Kidney capillary endothelial cell (primary cell): ENCODE data around the gene PAK2.
A peak's percentile ranks its signal among the peaks of the same experiment; 100 is the strongest.
"Not testable (repeated sequence)": the region's sequence is repeated elsewhere in the genome, so short reads cannot be mapped to it uniquely, and the experiment has no call there.

Source experiments
- DNase-seq: peaks from one replicate; pipeline ENCODE4 v3.0.0-alpha.2; 2018; ENCODE audit warnings: low spot score

The PAK2 gene

GRCh38 chr3:196739671-196740480 lies at the start of gene PAK2:
Gene PAK2, plus strand, starts transcription at chr3:196739857. Its CDS starts 42,790 bp downstream, at chr3:196782647.
- peak; percentile 77 for DNase-seq

- no peak for DNase-seq
Measured at GRCh38 chr3:196689941-196690660, 49.6 kb upstream of the PAK2 start.

DNA sequence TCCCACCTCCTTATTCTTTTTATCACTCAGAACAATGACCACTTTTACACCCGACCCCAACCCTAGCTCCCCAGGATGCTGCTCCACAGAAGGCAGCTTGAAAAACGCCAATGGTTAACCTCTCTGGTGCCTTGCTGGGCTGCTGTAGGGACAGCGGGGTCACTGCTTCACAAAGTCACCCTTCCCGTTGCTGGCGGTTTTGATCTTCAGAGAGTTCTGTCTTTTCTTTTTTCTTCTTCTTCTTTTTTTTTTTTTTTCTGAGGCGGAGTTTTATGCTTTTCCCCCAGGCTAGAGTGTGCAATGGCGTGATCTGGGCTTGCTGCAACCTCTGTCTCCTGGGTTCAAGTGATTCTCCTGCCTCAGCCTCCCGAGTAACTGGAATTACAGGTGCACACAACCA lies 48.3 kb upstream of the PAK2 start:
- no peak for DNase-seq

- DNase-seq: no peak
Measured at GRCh38 chr3:196694202-196694638, 45.4 kb upstream of the PAK2 start.

- DNase-seq: no peak
Measured at GRCh38 chr3:196694941-196695848, 44.5 kb upstream of the PAK2 start.

GRCh38 chr3:196695849-196696226 lies 43.8 kb upstream of the PAK2 start:
- DNase-seq: no peak

GRCh38 chr3:196697270-196697669 lies 42.4 kb upstream of the PAK2 start:
- DNase-seq: no peak

GRCh38 chr3:196699749-196700148 lies 39.9 kb upstream of the PAK2 start:
- DNase-seq: no peak

DNA sequence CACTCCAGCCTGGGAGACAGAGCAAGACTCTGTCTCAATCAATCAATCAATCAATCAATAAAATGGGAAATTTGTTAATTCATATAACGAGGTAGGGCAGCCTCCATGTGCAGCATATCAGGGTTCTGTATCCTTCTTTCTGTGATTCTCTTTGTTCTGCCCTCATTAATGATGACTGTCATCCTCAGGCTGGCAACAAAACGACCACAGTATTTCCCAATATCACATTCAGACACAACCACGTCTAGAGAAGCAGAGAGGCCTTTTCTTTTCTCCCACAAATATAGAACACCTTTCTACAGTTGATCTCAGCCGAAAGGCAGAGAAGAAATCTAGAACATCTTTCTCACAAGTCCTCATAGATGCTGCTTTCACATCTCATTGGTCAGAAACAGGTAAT lies 38.9 kb upstream of the PAK2 start:
- DNase-seq: no peak

- no peak for DNase-seq
Measured at GRCh38 chr3:196706327-196706726, 33.3 kb upstream of the PAK2 start.

DNA sequence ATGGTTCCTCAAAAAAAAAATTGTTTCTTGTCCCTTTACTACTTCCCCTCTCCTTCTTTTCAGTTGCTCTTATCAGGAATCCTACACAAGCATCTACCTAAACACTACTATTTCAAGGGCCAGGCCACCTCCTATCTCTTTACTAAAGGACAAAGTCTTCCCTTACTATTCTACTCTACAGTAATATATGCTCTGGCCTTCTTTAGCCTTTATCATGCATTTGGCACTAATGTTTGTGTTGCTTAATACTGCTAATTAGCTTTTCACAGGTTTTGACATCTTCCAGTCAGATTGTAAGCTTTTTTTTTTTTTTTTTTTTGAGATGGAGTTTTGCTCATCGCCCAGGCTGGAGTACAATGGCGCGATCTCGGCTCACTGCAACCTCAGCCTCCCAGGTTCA lies 32.9 kb upstream of the PAK2 start:
- no peak for DNase-seq

- DNase-seq: no peak
Measured at GRCh38 chr3:196707566-196707965, 32.1 kb upstream of the PAK2 start.

GRCh38 chr3:196708467-196708866 lies 31.2 kb upstream of the PAK2 start:
- no peak for DNase-seq

DNA sequence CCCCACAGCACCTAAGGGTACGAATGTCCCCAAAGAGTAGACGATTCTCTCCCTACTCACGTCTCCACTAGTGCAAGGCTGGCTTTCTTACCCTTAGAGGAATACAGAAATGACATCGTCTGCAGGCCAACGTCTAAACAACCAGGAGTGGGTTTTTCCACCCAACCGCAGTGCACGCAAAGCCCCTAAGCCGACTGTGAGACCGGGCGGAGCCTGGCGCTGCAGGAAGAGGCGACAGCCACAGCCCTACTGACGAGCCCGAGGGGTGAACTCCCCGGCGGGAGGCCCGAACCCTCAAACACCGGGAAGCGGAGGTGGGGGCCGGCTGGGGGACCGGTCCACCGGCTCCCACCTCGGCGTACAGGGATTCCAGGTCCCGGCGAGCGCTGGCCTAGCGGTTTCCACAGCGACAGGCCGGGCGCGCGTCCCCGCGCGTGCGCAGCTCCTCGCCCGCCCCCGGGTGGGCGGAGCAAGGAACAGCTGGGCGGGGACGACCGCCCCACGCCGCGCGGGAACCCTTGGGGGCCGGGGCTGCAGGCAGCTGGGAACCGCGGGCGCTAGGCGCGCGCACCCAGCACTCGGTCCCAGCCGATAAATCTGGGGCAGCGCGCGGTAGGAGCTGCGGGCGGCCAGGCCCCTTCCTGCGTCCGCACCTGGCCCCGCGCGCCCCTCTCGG lies 27.7 kb upstream of the PAK2 start, which contains the start of the genes CEP19 and PIGX:
TSS of gene CEP19 (minus strand) at position 413 of the 676 bp plus-strand sequence. CDS start 3,593 bp downstream, outside the sequence.
TSS of gene PIGX (plus strand) at position 540 of the 676 bp plus-strand sequence.
- peak; percentile 72 for DNase-seq

- peak; percentile 41 for DNase-seq
Measured at GRCh38 chr3:196712514-196713413, 26.9 kb upstream of the PAK2 start.

DNA sequence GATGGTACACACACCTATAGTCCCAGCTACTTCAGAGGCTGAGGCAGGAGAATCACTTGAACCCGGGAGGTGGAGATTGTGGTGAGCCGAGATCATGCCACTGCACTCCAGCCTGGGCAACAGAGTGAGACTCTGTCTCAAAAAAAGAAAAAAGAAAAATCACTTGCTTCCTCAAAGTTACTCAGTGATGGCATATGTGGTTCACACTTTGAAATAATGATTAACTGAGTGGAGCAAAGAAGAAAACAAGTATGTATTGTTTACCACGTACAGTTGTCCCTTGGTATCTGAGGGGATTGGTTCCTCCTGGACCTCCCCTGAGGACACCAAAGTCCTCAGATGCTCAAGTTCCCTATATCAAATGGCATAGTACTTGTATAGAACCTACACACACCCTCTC lies 22.5 kb upstream of the PAK2 start:
- DNase-seq: not testable (repeated sequence)

- DNase-seq: no peak
Measured at GRCh38 chr3:196721097-196721496, 18.6 kb upstream of the PAK2 start.

- DNase-seq: peak; percentile 56
Measured at GRCh38 chr3:196726788-196727675, 12.6 kb upstream of the PAK2 start.

GRCh38 chr3:196735751-196736150 lies 3.9 kb upstream of the PAK2 start:
- DNase-seq: no peak
